GM12801 (cell line): ENCODE results near the gene NEDD4.

Source experiments
- TF ChIP-seq, protein P1 (sequence below): IDR thresholded peaks from one replicate; pipeline ENCODE4 v1.5.1; 2011; ENCODE audit warnings: control low read depth; ENCODE audit not compliant: insufficient read length; ENCODE audit errors: extremely low read depth

NEDD4 gene

DNA sequence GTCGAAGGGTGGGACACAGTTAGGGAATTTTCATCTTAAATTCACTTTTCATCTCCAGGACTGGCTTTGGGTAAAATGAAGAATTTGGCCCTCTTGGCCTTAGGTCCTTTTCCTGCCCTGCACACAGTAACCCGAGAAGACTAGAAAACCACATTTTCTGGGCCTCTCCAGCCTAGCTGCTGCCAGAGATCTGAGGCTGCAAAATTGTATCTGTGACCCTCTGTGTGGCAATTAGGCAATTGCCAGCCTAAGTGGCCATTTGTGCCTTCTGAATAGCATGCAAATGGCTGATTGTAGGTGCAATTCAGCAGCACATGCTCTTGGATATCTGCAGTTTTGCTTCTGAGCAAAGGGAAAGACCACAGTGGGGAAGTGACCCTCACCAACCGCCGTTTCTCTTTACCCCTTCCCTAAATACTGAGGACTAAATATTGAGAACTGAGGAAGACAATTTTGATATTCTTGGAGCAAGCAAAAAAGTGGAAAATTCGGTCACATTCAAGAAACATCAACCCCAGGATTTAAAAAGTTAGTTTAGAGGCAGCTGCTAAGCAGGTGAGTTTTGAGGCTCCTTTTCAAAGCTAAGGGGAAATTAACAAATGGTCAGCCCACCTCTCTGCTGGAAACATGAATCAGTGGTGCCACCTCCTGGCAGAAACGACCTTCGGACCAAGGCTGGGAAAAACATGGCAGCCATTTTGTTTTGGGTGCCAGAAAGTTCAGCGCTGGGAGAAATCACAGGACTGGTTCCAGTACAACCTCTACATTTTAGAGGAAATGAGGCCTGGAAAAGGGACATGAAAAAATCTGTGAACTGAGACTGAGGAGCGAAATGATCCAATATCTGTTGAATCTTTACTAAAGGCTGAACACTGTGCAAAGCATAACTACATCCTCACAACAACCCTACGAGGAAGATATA is 193.9 kb downstream of the NEDD4 start:
- TF ChIP-seq, protein P1, sequence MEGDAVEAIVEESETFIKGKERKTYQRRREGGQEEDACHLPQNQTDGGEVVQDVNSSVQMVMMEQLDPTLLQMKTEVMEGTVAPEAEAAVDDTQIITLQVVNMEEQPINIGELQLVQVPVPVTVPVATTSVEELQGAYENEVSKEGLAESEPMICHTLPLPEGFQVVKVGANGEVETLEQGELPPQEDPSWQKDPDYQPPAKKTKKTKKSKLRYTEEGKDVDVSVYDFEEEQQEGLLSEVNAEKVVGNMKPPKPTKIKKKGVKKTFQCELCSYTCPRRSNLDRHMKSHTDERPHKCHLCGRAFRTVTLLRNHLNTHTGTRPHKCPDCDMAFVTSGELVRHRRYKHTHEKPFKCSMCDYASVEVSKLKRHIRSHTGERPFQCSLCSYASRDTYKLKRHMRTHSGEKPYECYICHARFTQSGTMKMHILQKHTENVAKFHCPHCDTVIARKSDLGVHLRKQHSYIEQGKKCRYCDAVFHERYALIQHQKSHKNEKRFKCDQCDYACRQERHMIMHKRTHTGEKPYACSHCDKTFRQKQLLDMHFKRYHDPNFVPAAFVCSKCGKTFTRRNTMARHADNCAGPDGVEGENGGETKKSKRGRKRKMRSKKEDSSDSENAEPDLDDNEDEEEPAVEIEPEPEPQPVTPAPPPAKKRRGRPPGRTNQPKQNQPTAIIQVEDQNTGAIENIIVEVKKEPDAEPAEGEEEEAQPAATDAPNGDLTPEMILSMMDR, result no peak

DNA sequence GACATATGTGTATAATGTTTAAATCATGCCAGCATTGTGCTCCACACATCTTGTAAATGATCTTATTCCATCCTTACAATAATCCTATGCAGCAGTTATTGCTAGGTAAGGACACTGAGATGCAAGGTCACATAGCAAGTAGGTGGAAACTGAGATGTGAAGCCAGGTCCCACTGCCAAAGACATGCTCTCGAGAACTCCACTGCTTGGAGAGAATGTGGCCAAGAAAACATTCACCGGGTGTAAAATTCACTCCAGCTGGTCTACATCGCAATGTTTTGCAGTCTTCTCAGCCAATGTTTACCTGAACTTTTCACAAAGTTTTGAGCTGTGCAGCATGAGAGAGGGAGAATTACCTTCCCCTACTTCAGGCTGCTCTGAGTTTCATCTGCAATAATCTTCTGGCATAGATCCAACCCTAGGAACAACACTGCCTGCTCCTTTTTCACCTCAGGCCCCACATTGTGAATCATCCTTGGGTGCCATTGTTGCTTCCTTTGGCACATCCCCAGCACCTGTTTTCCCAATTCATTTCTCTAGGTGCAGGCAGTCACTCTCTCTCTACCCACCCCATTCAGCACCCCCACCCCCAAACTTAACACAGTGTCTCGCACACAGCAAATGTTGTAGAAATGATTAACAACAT is 197.0 kb downstream of the NEDD4 start:
- TF ChIP-seq, protein P1, result no peak

DNA sequence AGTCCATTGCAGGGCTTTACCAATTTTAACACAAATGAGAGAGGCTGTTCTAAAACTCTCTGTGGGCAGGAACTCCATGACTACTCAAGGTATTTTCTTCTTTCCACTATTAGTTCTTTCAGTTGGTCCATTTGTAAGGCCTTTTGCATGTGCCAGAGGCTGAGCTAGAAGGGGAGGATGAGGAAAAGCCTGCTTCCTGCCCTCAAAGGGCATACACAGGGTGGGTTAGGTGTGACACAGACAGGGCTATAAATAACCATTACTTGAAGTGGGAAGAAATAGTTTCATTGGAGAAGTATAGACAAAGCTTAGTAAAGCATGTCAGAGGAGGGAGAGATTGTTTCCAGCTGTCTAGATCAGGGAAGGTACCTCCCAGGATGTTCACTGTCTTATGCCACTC is 198.4 kb downstream of the NEDD4 start:
- TF ChIP-seq, protein P1, result no peak

DNA sequence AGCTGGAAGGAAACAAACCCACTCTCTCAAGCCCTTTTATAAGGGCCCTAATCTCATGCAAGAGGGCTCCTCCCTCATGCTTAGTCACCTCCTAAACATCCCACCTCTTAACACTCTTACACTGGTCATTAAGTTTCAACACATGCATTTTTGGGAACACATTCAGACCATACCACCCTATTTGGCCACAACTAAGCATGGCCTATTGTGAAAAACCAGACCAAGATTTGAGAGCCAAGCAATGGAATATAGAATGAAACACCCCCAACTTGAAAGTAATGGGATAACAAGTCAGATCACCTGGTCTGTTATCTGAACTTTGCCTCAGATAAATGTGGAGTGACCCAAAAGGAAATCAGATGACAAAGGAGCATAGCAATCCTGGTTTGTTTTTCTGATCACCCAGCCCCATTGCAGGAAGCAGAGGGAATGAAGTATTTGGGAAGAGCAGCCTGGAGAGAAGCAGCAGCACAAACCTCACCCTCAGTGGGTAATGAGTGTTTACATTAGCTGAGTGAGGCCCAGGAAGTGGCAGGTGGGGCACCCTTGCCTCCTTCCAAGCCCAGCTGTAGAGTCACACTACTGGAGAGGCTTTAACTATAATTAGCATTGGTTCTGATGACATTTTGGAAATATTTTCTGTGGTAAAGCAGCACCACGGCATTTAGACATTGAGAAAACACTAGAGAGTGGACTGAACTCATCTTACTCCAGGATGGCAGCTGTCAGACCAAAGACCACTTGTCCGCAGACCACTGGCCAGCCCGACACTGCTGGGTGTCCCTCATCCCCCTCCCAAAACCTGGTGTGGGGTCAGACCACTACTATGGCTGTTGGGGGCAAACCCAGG is 201.6 kb downstream of the NEDD4 start:
- TF ChIP-seq, protein P1, result no peak

DNA sequence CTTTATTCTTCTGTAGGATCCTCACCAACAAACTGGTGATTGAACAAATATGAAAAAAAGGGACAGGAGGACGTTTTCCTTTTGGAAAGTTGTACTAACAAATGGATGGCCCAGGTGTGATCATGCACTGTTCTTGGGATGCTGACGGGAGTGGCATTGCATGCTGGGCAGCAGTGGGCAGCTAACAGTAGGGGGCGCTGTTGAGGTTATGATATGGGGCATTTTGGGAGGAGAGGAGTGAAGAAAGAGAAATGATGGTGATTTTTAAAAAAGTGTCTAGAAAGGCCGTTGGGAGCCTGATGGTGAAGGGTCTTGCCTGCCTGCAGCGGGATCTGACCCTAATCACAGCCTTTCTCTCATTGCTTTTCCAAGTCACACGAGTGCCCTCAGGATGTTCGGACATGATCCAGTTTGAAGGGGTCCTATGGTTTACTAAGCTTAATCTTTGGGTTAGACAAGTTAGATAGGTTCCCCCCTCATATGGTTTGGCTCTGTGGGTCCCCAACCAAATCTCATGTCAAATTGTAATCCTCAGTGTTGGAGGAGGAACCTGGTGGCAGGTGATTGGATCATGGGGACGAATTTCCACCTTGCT is 204.2 kb downstream of the NEDD4 start:
- TF ChIP-seq, protein P1, result no peak

DNA sequence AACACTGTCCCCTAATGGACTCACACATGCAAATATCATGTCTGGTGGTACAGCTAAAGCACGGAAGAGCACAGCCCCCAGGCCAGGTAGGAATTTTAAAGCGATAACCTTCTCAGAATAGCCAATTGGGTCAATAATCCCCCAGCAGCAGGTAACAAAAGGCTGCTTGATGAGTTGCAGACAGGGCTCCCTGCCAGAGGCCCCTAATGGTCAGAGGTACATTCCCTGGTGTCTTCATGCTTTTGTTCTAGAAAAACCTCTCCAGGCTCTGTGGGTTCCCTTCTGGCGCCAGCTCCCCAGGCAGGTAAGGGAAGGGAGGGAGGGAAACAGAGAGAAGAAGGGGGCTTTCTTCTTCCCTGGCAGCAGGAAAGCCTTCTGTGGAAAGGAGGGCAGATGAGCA is 207.1 kb downstream of the NEDD4 start:
- TF ChIP-seq, protein P1, result no peak
